Endothelial cell (in vitro differentiated cells): ENCODE results near the gene OR6K3. TPM values are rescaled to one million over a fixed set of nuclear protein-coding genes. Genes with fewer than 3 reads are reported as not detected.
"Not testable (repeated sequence)": the region's sequence is repeated elsewhere in the genome, so short reads cannot be mapped to it uniquely, and the experiment has no call there.

Experiments used
- DNase-seq: peaks from one replicate; pipeline ENCODE4 v3.0.0; 2021; ENCODE audit warnings: low spot score
- H3K27ac Mint-ChIP-seq: one replicate; pipeline ENCODE4 v1.8.0; 2021; ENCODE audit warnings: mixed read lengths, inconsistent platforms; ENCODE audit not compliant: unreplicated experiment
- H3K27me3 Mint-ChIP-seq: one replicate; pipeline ENCODE4 v1.8.0; 2021; ENCODE audit warnings: mild to moderate bottlenecking, moderate library complexity, mixed read lengths, inconsistent platforms; ENCODE audit not compliant: unreplicated experiment
- H3K36me3 Mint-ChIP-seq: one replicate; pipeline ENCODE4 v1.8.0; 2021; ENCODE audit warnings: mild to moderate bottlenecking, low read depth, mixed read lengths, inconsistent platforms; ENCODE audit not compliant: unreplicated experiment
- H3K4me1 Mint-ChIP-seq: one replicate; pipeline ENCODE4 v1.8.0; 2021; ENCODE audit warnings: mild to moderate bottlenecking, mixed read lengths, inconsistent platforms; ENCODE audit not compliant: unreplicated experiment
- H3K4me3 Mint-ChIP-seq: one replicate; pipeline ENCODE4 v1.8.0; 2021; ENCODE audit warnings: mild to moderate bottlenecking, mixed read lengths, inconsistent platforms; ENCODE audit not compliant: unreplicated experiment
- H3K9me3 Mint-ChIP-seq: one replicate; pipeline ENCODE4 v1.8.0; 2021; ENCODE audit warnings: mixed read lengths, inconsistent platforms; ENCODE audit not compliant: unreplicated experiment
- CTCF ChIP-seq: fragments of 200-600 bp; sonication (generic); IDR thresholded peaks from one replicate; pipeline ENCODE4 v1.5.0; 2021; ENCODE audit warnings: antibody characterized with exemption; ENCODE audit not compliant: unreplicated experiment
- total RNA-seq: library from RNA; stranded (reverse); fragmentation: NEBNext Ultra II Directional; extraction: Animal tissue kit (Norgen Biotek cat#: 25700); gene quantifications from one replicate; pipeline ENCODE4 v1.2.1, GENCODE V29; 2021; ENCODE audit not compliant: unreplicated experiment

OR6K3 gene
- total RNA-seq, 1 donor from 2014 or later: not detected

- DNase-seq: no peak
- Mint-ChIP-seq H3K27me3 (peaks cover 2% of the 10 kb centered on the region), H3K4me3 (no peak overlapping the region), H3K9me3 (no peaks in the 10 kb centered on the region), H3K36me3 (no peaks in the 10 kb centered on the region), H3K27ac (no peak overlapping the region), H3K4me1 (no peaks in the 10 kb centered on the region)
- no peak for TF ChIP-seq CTCF
These were observed 30.6 kb downstream of the OR6K3 start for GRCh38 chr1:158689875-158690274.

GRCh38 chr1:158689110-158689509 is 31.4 kb downstream of the OR6K3 start:
- Mint-ChIP-seq H3K4me3 (no peak overlapping the region), H3K27me3 (peaks cover 2% of the 10 kb centered on the region), H3K27ac (no peak overlapping the region), H3K9me3 (no peaks in the 10 kb centered on the region), H3K4me1 (no peaks in the 10 kb centered on the region), H3K36me3 (no peaks in the 10 kb centered on the region)
- TF ChIP-seq CTCF: no peak
- no peak for DNase-seq

- not testable (repeated sequence) for H3K36me3 Mint-ChIP-seq, H3K27ac Mint-ChIP-seq, H3K9me3 Mint-ChIP-seq, DNase-seq, H3K4me3 Mint-ChIP-seq, H3K4me1 Mint-ChIP-seq, H3K27me3 Mint-ChIP-seq
These were observed 32.2 kb downstream of the OR6K3 start for GRCh38 chr1:158688343-158688742.

GRCh38 chr1:158687037-158687436 is 33.5 kb downstream of the OR6K3 start:
- DNase-seq: no peak
- Mint-ChIP-seq H3K4me1 (no peaks in the 10 kb centered on the region), H3K27ac (no peak overlapping the region), H3K4me3 (no peak overlapping the region), H3K36me3 (no peaks in the 10 kb centered on the region), H3K9me3 (no peaks in the 10 kb centered on the region), H3K27me3 (peaks cover 2% of the 10 kb centered on the region)
- no peak for TF ChIP-seq CTCF

GRCh38 chr1:158686111-158687009 is 34.2 kb downstream of the OR6K3 start, which contains the start of gene SPTA1:
Gene SPTA1 (minus strand): TSS chr1:158686715. CDS start chr1:158686517, 198 bp downstream.
- TF ChIP-seq CTCF: no peak
- DNase-seq: no peak
- Mint-ChIP-seq H3K4me1 (peaks cover 5% of the 10 kb centered on the region), H3K27me3 (peaks cover 2% of the 10 kb centered on the region), H3K9me3 (no peaks in the 10 kb centered on the region), H3K4me3 (no peak within 1 kb of the TSS), H3K36me3 (no peaks in the 10 kb centered on the region), H3K27ac (no peak within 1 kb of the TSS)
